ENCODE results near the gene SLC25A34. TPM values are rescaled to one million over a fixed set of nuclear protein-coding genes. Genes with fewer than 3 reads are reported as not detected.

SLC25A34 gene
- total and polyA plus RNA-seq, 2 of the 13 experiments (the other 11 are each of a cell fraction or from before 2014, with no cell fraction given), result 0.13 to 0.18 TPM

DNA sequence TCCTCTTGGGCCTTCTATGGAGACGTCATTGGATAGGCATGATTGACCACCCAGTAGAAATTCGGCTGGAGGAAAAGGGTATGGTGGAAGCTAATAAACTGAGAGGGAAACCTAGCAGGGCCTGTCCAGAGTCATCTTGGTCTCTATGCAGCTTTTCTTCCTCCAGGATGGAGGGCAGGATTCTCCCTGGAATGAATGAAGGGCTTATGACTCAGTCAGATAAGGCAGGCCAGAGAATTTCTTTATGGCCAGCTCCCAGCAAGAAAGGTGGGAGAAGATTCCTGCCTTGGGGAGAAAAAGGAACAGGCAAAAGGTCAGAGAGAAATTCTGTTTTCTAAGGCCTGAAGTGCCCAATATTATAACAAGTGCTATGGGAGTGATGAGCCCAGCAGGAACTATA is 39.6 kb downstream of the SLC25A34 start:
- TF ChIP-seq ZNF24 (IDR thresholded peaks at IDR 0.05) (no peak), HBP1 (CRISPR knock-in tag; IDR thresholded peaks at IDR 0.05; ENCODE audit: low read depth) (no peak)
- H3K4me3 ChIP-seq (replicated peaks in 1 of 3; ENCODE audit: insufficient read depth in 1 of 3, low read depth in 2 of 3, low read length in 3 of 3), result no peak overlapping the region
- BruUV-seq (replicated peaks), result no TSS peak
- H3K27me3 ChIP-seq (ENCODE audit: control insufficient read depth in 1 of 2, insufficient read depth in 2 of 2, low read length in 2 of 2), result no peaks in the 10 kb centered on the region
- H2AFZ ChIP-seq (ENCODE audit: low read length), result no peak overlapping the region
- in situ Hi-C loops (cut with HindIII; ENCODE audit: extremely low pct_ligation_motif_present, low pct_unique_long_range_greater_than_20kb) (no loop called here), intact Hi-C loops (cut with micrococcal nuclease; ENCODE audit: unreplicated experiment) (no loop called here)
- no peak overlapping the region for H3K9ac ChIP-seq (ENCODE audit: insufficient read depth, low read depth, low read length)
- no peaks in the 10 kb centered on the region for H3K9me3 ChIP-seq (ENCODE audit: low read length)
- H3K4me2 ChIP-seq (ENCODE audit: low read depth, low read length), result no peak overlapping the region
- 90% methylated on average over 2 of the region's 2 CpGs for WGBS (ENCODE audit: low lambda C conversion rate)
- DNase-seq (ENCODE audit: low spot score), result no peak
- CTCF ChIA-PET (ENCODE audit: low intra/inter-chr PET ratio, low total read pairs), result no interaction called here
- H3K79me2 ChIP-seq (ENCODE audit: insufficient read depth, low read length), result no peaks in the 10 kb centered on the region
- H3K4me1 ChIP-seq (ENCODE audit: insufficient read depth, low read length), result peaks cover 23% of the 10 kb centered on the region
- no peaks in the 10 kb centered on the region for H4K20me1 ChIP-seq (ENCODE audit: insufficient read depth, low read length)
- POLR2A ChIA-PET, result no interaction called here
- H3K36me3 ChIP-seq (replicated peaks in 1 of 2; ENCODE audit: control insufficient read depth in 1 of 2, insufficient read depth in 2 of 2, low read length in 2 of 2), result peaks cover 1 to 6% of the 10 kb centered on the region in 2 experiments; a peak in 2 of 5 replicates
- no peak overlapping the region for H3K27ac ChIP-seq (ENCODE audit: extremely low read length, insufficient read depth, low read length)
- no peak for ATAC-seq
- no peak for FAIRE-seq

GRCh38 chr1:15777909-15778707 is 42.0 kb downstream of the SLC25A34 start:
- 0 out of 4 replicates have a peak, but pooled peaks of 1 of the 2 experiments have one; percentile 16 for TF ChIP-seq POLR2A (IDR thresholded peaks at IDR 0.05; ENCODE audit: insufficient read depth in 1 of 2, low read depth in 2 of 2, low read length in 2 of 2)
- TF ChIP-seq, protein P1, sequence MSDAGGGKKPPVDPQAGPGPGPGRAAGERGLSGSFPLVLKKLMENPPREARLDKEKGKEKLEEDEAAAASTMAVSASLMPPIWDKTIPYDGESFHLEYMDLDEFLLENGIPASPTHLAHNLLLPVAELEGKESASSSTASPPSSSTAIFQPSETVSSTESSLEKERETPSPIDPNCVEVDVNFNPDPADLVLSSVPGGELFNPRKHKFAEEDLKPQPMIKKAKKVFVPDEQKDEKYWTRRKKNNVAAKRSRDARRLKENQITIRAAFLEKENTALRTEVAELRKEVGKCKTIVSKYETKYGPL (CRISPR knock-in tag; IDR thresholded peaks at IDR 0.05), result no peak
- ChIA-PET POLR2A (no interaction called here), CTCF (ENCODE audit: low intra/inter-chr PET ratio, low total read pairs) (no interaction called here)
- in situ Hi-C loops (cut with HindIII; ENCODE audit: extremely low pct_ligation_motif_present, low pct_unique_long_range_greater_than_20kb) (no loop called here), intact Hi-C loops (cut with micrococcal nuclease; ENCODE audit: unreplicated experiment) (no loop called here)
- WGBS (ENCODE audit: low lambda C conversion rate), result 96% methylated on average over 7 of the region's 7 CpGs
- peaks cover 0 to 1% of the 10 kb centered on the region in 2 experiments; a peak in 2 of 5 replicates for H3K36me3 ChIP-seq (replicated peaks in 1 of 2; ENCODE audit: control insufficient read depth in 1 of 2, insufficient read depth in 2 of 2, low read length in 2 of 2)
- H2AFZ ChIP-seq (ENCODE audit: low read length), result no peak overlapping the region
- peaks cover 32% of the 10 kb centered on the region for H3K4me1 ChIP-seq (ENCODE audit: insufficient read depth, low read length)
- ATAC-seq (no peak), DNase-seq (ENCODE audit: low spot score) (no peak), FAIRE-seq (no peak)
- no peak overlapping the region for H3K4me2 ChIP-seq (ENCODE audit: low read depth, low read length)
- no peaks in the 10 kb centered on the region for H3K79me2 ChIP-seq (ENCODE audit: insufficient read depth, low read length)
- no peak overlapping the region for H3K9ac ChIP-seq (ENCODE audit: insufficient read depth, low read depth, low read length)
- H3K4me3 ChIP-seq (replicated peaks in 1 of 3; ENCODE audit: insufficient read depth in 1 of 3, low read depth in 2 of 3, low read length in 3 of 3), result no peak overlapping the region
- no peaks in the 10 kb centered on the region for H3K9me3 ChIP-seq (ENCODE audit: low read length)
- H3K27me3 ChIP-seq (ENCODE audit: control insufficient read depth in 1 of 2, insufficient read depth in 2 of 2, low read length in 2 of 2), result no peaks in the 10 kb centered on the region
- H3K27ac ChIP-seq (ENCODE audit: extremely low read length, insufficient read depth, low read length), result no peak overlapping the region
- H4K20me1 ChIP-seq (ENCODE audit: insufficient read depth, low read length), result no peaks in the 10 kb centered on the region
- BruUV-seq (replicated peaks), result no TSS peak
